Neural progenitor cell (in vitro differentiated cells): ENCODE data around the gene TLK1. TPM values are rescaled to one million over a fixed set of nuclear protein-coding genes. Genes with fewer than 3 reads are reported as not detected.

Source experiments
- DNase-seq: peaks from one replicate; pipeline ENCODE4 v3.0.0-alpha.2; 2016; ENCODE audit warnings: low spot score
- H2AFZ ChIP-seq: fragments of 200-600 bp; sonication (generic); replicated peaks from 2 replicates; pipeline ENCODE4 v1.6.1; 2016; ENCODE audit warnings: antibody characterized with exemption
- H3F3A ChIP-seq: fragments of 200-600 bp; sonication (generic); 2 replicates; pipeline ENCODE4 v1.6.1; 2016; ENCODE audit warnings: antibody characterized with exemption, low read depth
- H3K27ac ChIP-seq: fragments of 200-600 bp; sonication (generic); 2 replicates; pipeline ENCODE4 v1.5.1; 2016; ENCODE audit warnings: mild to moderate bottlenecking
- H3K27me3 ChIP-seq: fragments of 200-600 bp; sonication (generic); 2 replicates; pipeline ENCODE4 v1.6.1; 2016; ENCODE audit warnings: mild to moderate bottlenecking, moderate library complexity
- H3K36me3 ChIP-seq: fragments of 200-600 bp; sonication (generic); 2 replicates; pipeline ENCODE4 v1.5.1; 2016
- H3K4me1 ChIP-seq: fragments of 200-600 bp; sonication (generic); 2 replicates; pipeline ENCODE4 v1.6.1; 2016; ENCODE audit warnings: mixed run types
- H3K4me2 ChIP-seq: fragments of 200-600 bp; sonication (generic); 2 replicates; pipeline ENCODE4 v1.6.1; 2016
- H3K4me3 ChIP-seq: fragments of 200-600 bp; sonication (generic); 2 replicates; pipeline ENCODE4 v1.5.1; 2016
- H3K79me2 ChIP-seq: fragments of 200-600 bp; sonication (generic); 2 replicates; pipeline ENCODE4 v1.6.1; 2016; ENCODE audit warnings: low read depth
- H3K9ac ChIP-seq: fragments of 200-600 bp; sonication (generic); 2 replicates; pipeline ENCODE4 v1.6.1; 2016
- H3K9me3 ChIP-seq: fragments of 200-600 bp; sonication (generic); 2 replicates; pipeline ENCODE4 v1.5.1; 2016; ENCODE audit warnings: low read depth
- H4K20me1 ChIP-seq: fragments of 200-600 bp; sonication (generic); 2 replicates; pipeline ENCODE4 v1.6.1; 2016; ENCODE audit warnings: low read depth
- H3K27ac Mint-ChIP-seq: 3 replicates; pipeline ENCODE4 v1.8.0; 2021; ENCODE audit warnings: mixed read lengths
- H3K27me3 Mint-ChIP-seq: 2 replicates; pipeline ENCODE4 v1.8.0; 2022; ENCODE audit warnings: low read depth, mild to moderate bottlenecking, inconsistent platforms, moderate library complexity, mixed read lengths; ENCODE audit not compliant: insufficient read depth
- H3K36me3 Mint-ChIP-seq: 3 replicates; pipeline ENCODE4 v1.8.0; 2021; ENCODE audit warnings: mixed read lengths
- H3K4me1 Mint-ChIP-seq: 3 replicates; pipeline ENCODE4 v1.8.0; 2021; ENCODE audit warnings: mixed read lengths
- H3K4me3 Mint-ChIP-seq: 3 replicates; pipeline ENCODE4 v1.8.0; 2021; ENCODE audit warnings: mild to moderate bottlenecking, moderate library complexity, mixed read lengths
- H3K9me3 Mint-ChIP-seq: 3 replicates; pipeline ENCODE4 v1.8.0; 2020; ENCODE audit warnings: mixed read lengths
- CTCF ChIP-seq: fragments of 200-600 bp; sonication (generic); IDR thresholded peaks from 2 replicates; pipeline ENCODE4 v1.5.1; 2017; ENCODE audit warnings: antibody characterized with exemption, mild to moderate bottlenecking
- EZH2 ChIP-seq: fragments of 200-600 bp; sonication (generic); IDR thresholded peaks from 2 replicates; pipeline ENCODE4 v1.6.1; 2017; ENCODE audit warnings: antibody characterized with exemption, mild to moderate bottlenecking, moderate library complexity
- EZH2phosphoT487 ChIP-seq: fragments of 200-600 bp; sonication (generic); IDR thresholded peaks from 2 replicates; pipeline ENCODE4 v1.6.1; 2017; ENCODE audit warnings: antibody characterized with exemption
- total RNA-seq: library from RNA; depleted of rRNA; stranded (reverse); fragments of >200 nt; gene quantifications from 2 replicates; pipeline ENCODE4 v1.2.3, GENCODE V29; 2015; ENCODE audit warnings: low replicate concordance

TLK1 gene
- total RNA-seq, 1 donor from 2014 or later, result 31.1 TPM

- Mint-ChIP-seq H3K9me3 (no peaks in the 10 kb centered on the region), H3K36me3 (peaks cover 29% of the 10 kb centered on the region), H3K4me3 (no peak overlapping the region), H3K27ac (no peak overlapping the region), H3K4me1 (no peaks in the 10 kb centered on the region), H3K27me3 (peaks cover 3% of the 10 kb centered on the region)
- no peak for DNase-seq
- peaks cover 13% of the 10 kb centered on the region for H3K36me3 ChIP-seq
- no peak overlapping the region for H3K9ac ChIP-seq
- H3K9me3 ChIP-seq, result no peaks in the 10 kb centered on the region
- TF ChIP-seq CTCF (no peak), EZH2phosphoT487 (no peak), EZH2 (no peak)
- no peak overlapping the region for H3K27ac ChIP-seq
- H2AFZ ChIP-seq, result no peak overlapping the region
- H3K4me2 ChIP-seq, result no peak overlapping the region
- no peak overlapping the region for H3K4me3 ChIP-seq
- H3K4me1 ChIP-seq, result peaks cover 7% of the 10 kb centered on the region
- no peaks in the 10 kb centered on the region for H4K20me1 ChIP-seq
- peaks cover 5% of the 10 kb centered on the region for H3F3A ChIP-seq
- H3K27me3 ChIP-seq, result no peaks in the 10 kb centered on the region
- H3K79me2 ChIP-seq, result peaks cover 3% of the 10 kb centered on the region
These were observed 164.4 kb downstream of the TLK1 start for GRCh38 chr2:170996316-170996715.

GRCh38 chr2:170991398-170992182, 169.1 kb downstream of the TLK1 start:
- no peak overlapping the region for H3K4me2 ChIP-seq
- H3K4me1 Mint-ChIP-seq, result no peaks in the 10 kb centered on the region
- no peak overlapping the region for H3K4me3 ChIP-seq
- H3K27me3 ChIP-seq, result no peaks in the 10 kb centered on the region
- H3K9me3 Mint-ChIP-seq, result no peaks in the 10 kb centered on the region
- no peak overlapping the region for H3K27ac Mint-ChIP-seq
- no peaks in the 10 kb centered on the region for H3K79me2 ChIP-seq
- no peaks in the 10 kb centered on the region for H3K4me1 ChIP-seq
- no peak for DNase-seq
- no peaks in the 10 kb centered on the region for H3F3A ChIP-seq
- peaks cover 28% of the 10 kb centered on the region for H3K36me3 Mint-ChIP-seq
- H2AFZ ChIP-seq, result no peak overlapping the region
- no peak overlapping the region for H3K4me3 Mint-ChIP-seq
- no peaks in the 10 kb centered on the region for H3K9me3 ChIP-seq
- TF ChIP-seq EZH2phosphoT487, result no peak
- TF ChIP-seq CTCF, result peak; percentile 32
- H4K20me1 ChIP-seq, result no peaks in the 10 kb centered on the region
- H3K27me3 Mint-ChIP-seq, result peaks cover 3% of the 10 kb centered on the region
- no peak overlapping the region for H3K27ac ChIP-seq
- peaks cover 16% of the 10 kb centered on the region for H3K36me3 ChIP-seq
- H3K9ac ChIP-seq, result no peak overlapping the region

- peaks cover 5% of the 10 kb centered on the region for H3K27me3 Mint-ChIP-seq
- H3K9me3 Mint-ChIP-seq, result peaks cover 2% of the 10 kb centered on the region
- no peaks in the 10 kb centered on the region for H3K79me2 ChIP-seq
- no peak overlapping the region for H3K4me3 ChIP-seq
- H3K27me3 ChIP-seq, result no peaks in the 10 kb centered on the region
- H3K4me2 ChIP-seq, result no peak overlapping the region
- peak overlapping the region; percentile 13 for H3K27ac Mint-ChIP-seq
- no peak overlapping the region for H3K9ac ChIP-seq
- no peak overlapping the region for H3K27ac ChIP-seq
- DNase-seq, result no peak
- H3K4me1 ChIP-seq, result no peaks in the 10 kb centered on the region
- H3K4me3 Mint-ChIP-seq, result peak overlapping the region; percentile 17
- H4K20me1 ChIP-seq, result no peaks in the 10 kb centered on the region
- H3F3A ChIP-seq, result peaks cover 5% of the 10 kb centered on the region
- no peaks in the 10 kb centered on the region for H3K9me3 ChIP-seq
- peaks cover 5% of the 10 kb centered on the region for H3K36me3 ChIP-seq
- no peak overlapping the region for H2AFZ ChIP-seq
- no peak for TF ChIP-seq CTCF
- no peak for TF ChIP-seq EZH2
- TF ChIP-seq EZH2phosphoT487, result no peak
- H3K36me3 Mint-ChIP-seq, result peaks cover 24% of the 10 kb centered on the region
- peaks cover 3% of the 10 kb centered on the region for H3K4me1 Mint-ChIP-seq
These were observed 174.0 kb downstream of the TLK1 start for GRCh38 chr2:170986566-170987258.
